A549 (cell line): Measurements from ENCODE around the gene TSPAN18. TPM values are rescaled to one million over a fixed set of nuclear protein-coding genes. Genes with fewer than 3 reads are reported as not detected.

Source experiments
- ATAC-seq, 2 experiments: fragments of 200-7000 bp in 1 of 2; fragments of >200 bp in 1 of 2; cut with Nextera tagmentation in 1 of 2; cut with Tn5 transposase in 1 of 2; 3 replicates each; pipeline versions ENCODE4 v1.8.0 to v1.9.1; 2018 to 2020; ENCODE audit warnings: mild to moderate bottlenecking in 1 of 2, moderate library complexity in 1 of 2
- CTCF ChIA-PET: fragments of 300-600 bp; sonication (Branson Sonifier 250); formaldehyde crosslinking; extraction: SDS; loops from one replicate; lab custom pipeline; 2021; ENCODE audit warnings: antibody characterized with exemption, inconsistent platforms; lab: Yijun Ruan, JAX
- POLR2A ChIA-PET: fragments of 350-600 bp; formaldehyde crosslinking; extraction: SDS; loops from one replicate; lab custom pipeline; 2021; ENCODE audit warnings: antibody characterized with exemption, inconsistent platforms; lab: Yijun Ruan, JAX
- DNase-seq, 2 experiments: peaks; one replicate each; pipeline versions ENCODE4 v3.0.0 to v3.0.0-alpha.2; 2011 to 2016; ENCODE audit warnings: low read depth in 1 of 2, low spot score in 1 of 2
- FAIRE-seq: peaks from 2 replicates; lab custom pipeline; 2011; peaks lifted over from hg19 to GRCh38; lab: Jason Lieb, UNC
- H3K27ac ChIP-seq, 2 experiments: fragments of >200 bp; sonication (Bioruptor Twin); formaldehyde crosslinking; 3 replicates each; pipeline ENCODE4 v1.5.1; 2016 to 2017
- H3K4me1 ChIP-seq: fragments of >200 bp; sonication (Bioruptor Twin); formaldehyde crosslinking; 3 replicates; pipeline ENCODE4 v1.6.1; 2016
- H3K4me2 ChIP-seq: fragments of >200 bp; sonication (Bioruptor Twin); formaldehyde crosslinking; 3 replicates; pipeline ENCODE4 v1.6.1; 2016
- H3K4me3 ChIP-seq: fragments of >200 bp; sonication (Bioruptor Twin); formaldehyde crosslinking; 3 replicates; pipeline ENCODE4 v1.5.1; 2016
- H3K9me3 ChIP-seq: fragments of >200 bp; sonication (Bioruptor Twin); formaldehyde crosslinking; 3 replicates; pipeline ENCODE4 v1.6.1; 2016
- ATOH8 ChIP-seq: fragments of 250-450 bp; sonication (Bioruptor Pico); IDR thresholded peaks from 2 replicates; pipeline ENCODE4 v1.5.0; 2020; ENCODE audit warnings: low read depth, mild to moderate bottlenecking, moderate library complexity
- CBX8 ChIP-seq: fragments of 200-600 bp; sonication (generic); IDR thresholded peaks from 2 replicates; pipeline ENCODE4 v1.6.1; 2016
- CEBPB ChIP-seq, 2 experiments: fragments of >200 bp in 1 of 2; sonication (Bioruptor Twin) in 1 of 2; formaldehyde crosslinking in 1 of 2; IDR thresholded peaks; 2 replicates each; pipeline ENCODE4 v1.6.1; 2012 to 2016
- CHD2 ChIP-seq: fragments of 150-350 bp; IDR thresholded peaks from 2 replicates; pipeline ENCODE4 v1.6.1; 2014; ENCODE audit warnings: low read length; ENCODE audit not compliant: partially characterized antibody
- CHD4 ChIP-seq: fragments of 200-600 bp; sonication (generic); IDR thresholded peaks from 2 replicates; pipeline ENCODE4 v1.6.1; 2016; ENCODE audit warnings: antibody characterized with exemption, mild to moderate bottlenecking, borderline replicate concordance
- FOSB ChIP-seq: fragments of 250-450 bp; sonication (Bioruptor Pico); IDR thresholded peaks from 2 replicates; pipeline ENCODE4 v1.5.0; 2020; ENCODE audit warnings: mild to moderate bottlenecking, moderate library complexity
- HES2 ChIP-seq: fragments of >200 bp; sonication (Bioruptor Twin); formaldehyde crosslinking; IDR thresholded peaks from 2 replicates; pipeline ENCODE4 v1.6.1; 2016
- HOXB5 ChIP-seq: fragments of 250-450 bp; sonication (Bioruptor Pico); IDR thresholded peaks from 2 replicates; pipeline ENCODE4 v1.5.0; 2020; ENCODE audit warnings: mild to moderate bottlenecking, moderate library complexity
- JUN ChIP-seq, 2 experiments: fragments of >200 bp; sonication (Bioruptor Twin); formaldehyde crosslinking; IDR thresholded peaks; 2 replicates in 1 of 2; 3 replicates in 1 of 2; pipeline ENCODE4 v1.6.1; 2016 to 2017
- JUNB ChIP-seq: fragments of >200 bp; sonication (Bioruptor Twin); formaldehyde crosslinking; IDR thresholded peaks from 2 replicates; pipeline ENCODE4 v1.6.1; 2016
- KDM1A ChIP-seq: fragments of 200-600 bp; sonication (generic); IDR thresholded peaks from 2 replicates; pipeline ENCODE4 v1.6.1; 2016; ENCODE audit warnings: low read depth, mild to moderate bottlenecking
- KDM5A ChIP-seq: fragments of 200-600 bp; sonication (generic); IDR thresholded peaks from 2 replicates; pipeline ENCODE4 v1.6.1; 2016; ENCODE audit warnings: antibody characterized with exemption, mild to moderate bottlenecking
- MAFK ChIP-seq: fragments of 450-650 bp; IDR thresholded peaks from 2 replicates; pipeline ENCODE4 v1.6.1; 2014; ENCODE audit not compliant: partially characterized antibody
- MAX ChIP-seq: IDR thresholded peaks from 2 replicates; pipeline ENCODE4 v1.6.1; 2012
- MAZ ChIP-seq: fragments of 150-350 bp; IDR thresholded peaks from 2 replicates; pipeline ENCODE4 v1.6.1; 2014; ENCODE audit warnings: antibody characterized with exemption, low read depth, low read length, borderline replicate concordance
- MYC ChIP-seq: IDR thresholded peaks from 2 replicates; pipeline ENCODE4 v1.6.1; 2012; ENCODE audit warnings: mild to moderate bottlenecking, inconsistent platforms, low read length, improper control_type of control experiment, borderline replicate concordance
- NFE2L2 ChIP-seq: fragments of 150-350 bp; conservative IDR thresholded peaks from 2 replicates; pipeline ENCODE4 v1.6.1; 2014; ENCODE audit warnings: low read length
- POLR2A ChIP-seq: IDR thresholded peaks from 2 replicates; pipeline ENCODE4 v1.6.1; 2012; ENCODE audit warnings: mild to moderate bottlenecking, low read length
- RFX5 ChIP-seq: fragments of 450-650 bp; IDR thresholded peaks from 2 replicates; pipeline ENCODE4 v1.7.1; 2014; ENCODE audit warnings: antibody characterized with exemption, mild to moderate bottlenecking, moderate library complexity
- SMC3 ChIP-seq: fragments of >200 bp; sonication (Bioruptor Twin); formaldehyde crosslinking; IDR thresholded peaks from 3 replicates; pipeline ENCODE4 v1.6.1; 2018; ENCODE audit warnings: inconsistent platforms
- TFCP2L1 ChIP-seq: fragments of 250-450 bp; sonication (Bioruptor Pico); IDR thresholded peaks from 2 replicates; pipeline ENCODE4 v1.5.0; 2021; ENCODE audit warnings: mild to moderate bottlenecking
- TP53 ChIP-seq: fragments of 250-450 bp; sonication (Bioruptor Pico); IDR thresholded peaks from 2 replicates; pipeline ENCODE4 v1.5.0; 2021; ENCODE audit warnings: mild to moderate bottlenecking, moderate library complexity
- ZNF302 ChIP-seq: fragments of 250-450 bp; sonication (Bioruptor Pico); IDR thresholded peaks from 2 replicates; pipeline ENCODE4 v1.9.0; 2021; ENCODE audit warnings: inconsistent platforms, mild to moderate bottlenecking, moderate library complexity
- ZSCAN20 ChIP-seq: fragments of 250-450 bp; sonication (Bioruptor Pico); IDR thresholded peaks from 2 replicates; pipeline ENCODE4 v1.8.0; 2022; ENCODE audit warnings: mild to moderate bottlenecking, moderate library complexity
- WGBS: methylation state at CpG from one replicate; pipeline ENCODE4 v1.1.6; 2017; ENCODE audit errors: missing lambda C conversion rate; 5-methylcytosine and 5-hydroxymethylcytosine counted together
- polyA plus RNA-seq, 4 experiments: library from polyadenylated mRNA; depleted of rRNA in 3 of 4; stranded (reverse); fragments of >200 nt; fragmentation: RNase III in 1 of 4; extraction: RNeasy Plus Mini Kit Qiagen cat#74134 plus additional on column Dnase treatment in 1 of 4; gene quantifications; 2 replicates in 3 of 4; 3 replicates in 1 of 4; pipeline ENCODE4 v1.2.3, GENCODE V29; 2011 to 2017
- TF ChIP-seq, protein P1 (sequence below): fragments of 250-450 bp; sonication (Bioruptor Pico); IDR thresholded peaks from 2 replicates; pipeline ENCODE4 v1.5.0; 2021; ENCODE audit warnings: mild to moderate bottlenecking, moderate library complexity, borderline replicate concordance
- TF ChIP-seq, protein P2 (sequence below): IDR thresholded peaks from 2 replicates; pipeline ENCODE4 v1.6.1; 2012; ENCODE audit warnings: low read depth, borderline replicate concordance
- TF ChIP-seq, protein P3 (sequence below): fragments of 450-650 bp; IDR thresholded peaks from 2 replicates; pipeline ENCODE4 v1.6.1; 2014; ENCODE audit warnings: antibody characterized with exemption

The TSPAN18 gene
- polyA plus RNA-seq, 2 of the 4 experiments (the other 2 are of a cell fraction): 0.81 to 4.5 TPM

DNA sequence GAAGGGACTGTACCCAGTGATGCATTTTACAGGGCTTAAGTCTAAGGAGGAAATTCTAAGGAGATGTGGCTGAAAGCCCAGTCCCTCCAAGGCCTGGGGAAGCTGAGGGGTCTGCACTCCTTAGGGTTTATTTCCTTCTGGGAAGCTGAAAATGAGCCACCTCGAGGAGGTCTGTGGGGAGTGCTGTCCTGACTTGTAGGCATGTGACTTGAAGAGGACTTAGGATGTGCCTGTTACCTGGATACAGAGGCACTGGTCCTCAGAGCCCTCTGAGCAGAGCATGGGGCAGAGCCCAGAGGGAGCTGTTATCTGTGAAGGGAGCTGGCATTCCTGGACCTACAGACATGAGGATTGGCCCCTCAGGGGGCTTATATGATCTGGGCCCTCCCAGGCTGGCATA lies 146.8 kb downstream of the TSPAN18 start:
- POLR2A ChIA-PET: no interaction called here
- Histone ChIP-seq H3K27ac (no peak overlapping the region), H3K9me3 (no peaks in the 10 kb centered on the region), H3K4me1 (no peaks in the 10 kb centered on the region), H3K4me2 (no peak overlapping the region), H3K4me3 (no peak overlapping the region)
- WGBS: 0% methylated on average over 1 of the region's 1 CpG
- CTCF ChIA-PET: interaction anchor here (0.5 to 2.3 kb wide), 8 partner anchors 20 to 257 kb away, joined by 3 to 8 read pairs (median 4); no protein-coding TSS in a partner anchor
- DNase-seq: no peak
- ATAC-seq: peak in 1 of 2 experiments; percentile 43; a peak in 2 of 6 replicates
- FAIRE-seq: no peak
- no peak for TF ChIP-seq MAZ
- no peak for TF ChIP-seq ZNF302 (CRISPR knock-in tag)
- TF ChIP-seq MYC: no peak
- TF ChIP-seq NFE2L2: no peak
- no peak for TF ChIP-seq JUNB
- no peak for TF ChIP-seq ZSCAN20
- TF ChIP-seq HES2: no peak
- no peak for TF ChIP-seq HOXB5 (CRISPR knock-in tag)
- no peak for TF ChIP-seq MAX
- no peak for TF ChIP-seq CHD2
- TF ChIP-seq, protein P1, sequence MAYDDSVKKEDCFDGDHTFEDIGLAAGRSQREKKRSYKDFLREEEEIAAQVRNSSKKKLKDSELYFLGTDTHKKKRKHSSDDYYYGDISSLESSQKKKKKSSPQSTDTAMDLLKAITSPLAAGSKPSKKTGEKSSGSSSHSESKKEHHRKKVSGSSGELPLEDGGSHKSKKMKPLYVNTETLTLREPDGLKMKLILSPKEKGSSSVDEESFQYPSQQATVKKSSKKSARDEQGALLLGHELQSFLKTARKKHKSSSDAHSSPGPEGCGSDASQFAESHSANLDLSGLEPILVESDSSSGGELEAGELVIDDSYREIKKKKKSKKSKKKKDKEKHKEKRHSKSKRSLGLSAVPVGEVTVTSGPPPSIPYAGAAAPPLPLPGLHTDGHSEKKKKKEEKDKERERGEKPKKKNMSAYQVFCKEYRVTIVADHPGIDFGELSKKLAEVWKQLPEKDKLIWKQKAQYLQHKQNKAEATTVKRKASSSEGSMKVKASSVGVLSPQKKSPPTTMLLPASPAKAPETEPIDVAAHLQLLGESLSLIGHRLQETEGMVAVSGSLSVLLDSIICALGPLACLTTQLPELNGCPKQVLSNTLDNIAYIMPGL (CRISPR knock-in tag): no peak
- TF ChIP-seq MAFK: no peak
- TF ChIP-seq, protein P2, sequence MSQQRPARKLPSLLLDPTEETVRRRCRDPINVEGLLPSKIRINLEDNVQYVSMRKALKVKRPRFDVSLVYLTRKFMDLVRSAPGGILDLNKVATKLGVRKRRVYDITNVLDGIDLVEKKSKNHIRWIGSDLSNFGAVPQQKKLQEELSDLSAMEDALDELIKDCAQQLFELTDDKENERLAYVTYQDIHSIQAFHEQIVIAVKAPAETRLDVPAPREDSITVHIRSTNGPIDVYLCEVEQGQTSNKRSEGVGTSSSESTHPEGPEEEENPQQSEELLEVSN: no peak
- no peak for TF ChIP-seq ATOH8 (CRISPR knock-in tag)
- no peak for TF ChIP-seq RFX5
- TF ChIP-seq KDM5A: no peak
- TF ChIP-seq TFCP2L1 (CRISPR knock-in tag): no peak
- no peak for TF ChIP-seq JUN (IDR thresholded peaks at IDR 0.05)

- WGBS: 66% methylated on average over 3 of the region's 3 CpGs
- Histone ChIP-seq H3K27ac (no peak overlapping the region), H3K9me3 (no peaks in the 10 kb centered on the region)
- FAIRE-seq (no peak), DNase-seq (no peak), ATAC-seq (no peak)
- no peak for TF ChIP-seq TP53 (CRISPR knock-in tag)
- no peak for TF ChIP-seq CHD4
- no peak for TF ChIP-seq SMC3
- TF ChIP-seq ZNF302 (CRISPR knock-in tag): no peak
- TF ChIP-seq KDM1A: no peak
- no peak for TF ChIP-seq POLR2A
- no peak for TF ChIP-seq FOSB
- no peak for TF ChIP-seq KDM5A
- TF ChIP-seq CEBPB (IDR thresholded peaks at IDR 0.05): no peak
- TF ChIP-seq CBX8: no peak
- TF ChIP-seq, protein P3, sequence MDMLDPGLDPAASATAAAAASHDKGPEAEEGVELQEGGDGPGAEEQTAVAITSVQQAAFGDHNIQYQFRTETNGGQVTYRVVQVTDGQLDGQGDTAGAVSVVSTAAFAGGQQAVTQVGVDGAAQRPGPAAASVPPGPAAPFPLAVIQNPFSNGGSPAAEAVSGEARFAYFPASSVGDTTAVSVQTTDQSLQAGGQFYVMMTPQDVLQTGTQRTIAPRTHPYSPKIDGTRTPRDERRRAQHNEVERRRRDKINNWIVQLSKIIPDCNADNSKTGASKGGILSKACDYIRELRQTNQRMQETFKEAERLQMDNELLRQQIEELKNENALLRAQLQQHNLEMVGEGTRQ: no peak
- TF ChIP-seq, all 56 proteins: peak for 0
- ChIA-PET POLR2A (no interaction called here), CTCF (interaction anchor here (0.5 to 2.8 kb wide), 5 partner anchors 20 to 257 kb away, joined by 4 to 10 read pairs (median 4); no protein-coding TSS in a partner anchor)
- Histone ChIP-seq H3K4me1 (no peaks in the 10 kb centered on the region), H3K4me2 (no peak overlapping the region), H3K4me3 (no peak overlapping the region)
Observed at GRCh38 chr11:44874284-44874683, 147.5 kb downstream of the TSPAN18 start.
